Cardiac ventricle fibroblast (primary cell): ENCODE measurements around the gene SPRR2G. TPM values are rescaled to one million over a fixed set of nuclear protein-coding genes. Genes with fewer than 3 reads are reported as not detected.

ENCODE experiments used
- total RNA-seq: library from RNA; depleted of rRNA; stranded (reverse); fragments of >200 nt; gene quantifications from 2 replicates; pipeline ENCODE4 v1.2.3, GENCODE V29; 2015

The SPRR2G gene
- total RNA-seq = not detected in 2 replicates

GRCh38 chr1:153150846-153151245, at the start of gene SPRR2G:
SPRR2G (minus strand) TSS chr1:153150890; CDS start chr1:153150110, 780 bp downstream.

GRCh38 chr1:153113416-153113815, 37.3 kb downstream of the SPRR2G start, which contains the start of gene SPRR2F:
SPRR2F (minus strand) TSS chr1:153113516; CDS start chr1:153112733, 783 bp downstream.

Other genes starting within 250 kb of the SPRR2G start
- gene IVL, start 242.3 kb downstream of the SPRR2G start, total RNA-seq = not detected in 2 replicates
- not detected in 2 replicates for gene SPRR5, start 203.7 kb downstream of the SPRR2G start, total RNA-seq
- gene SPRR4, start 180.2 kb downstream of the SPRR2G start, total RNA-seq = not detected in 2 replicates
- gene SPRR1A, start 166.8 kb downstream of the SPRR2G start, total RNA-seq = not detected in 2 replicates
- gene SPRR3, start 149.1 kb downstream of the SPRR2G start, total RNA-seq = not detected in 2 replicates
- gene SPRR1B, start 119.7 kb downstream of the SPRR2G start, total RNA-seq = not detected in 2 replicates
- not detected in 2 replicates for gene SPRR2D, start 109.8 kb downstream of the SPRR2G start, total RNA-seq
- gene SPRR2A, start 93.4 kb downstream of the SPRR2G start, total RNA-seq = not detected in 2 replicates
- gene SPRR2B, start 79.3 kb downstream of the SPRR2G start, total RNA-seq = not detected in 2 replicates
- gene SPRR2E, start 56.4 kb downstream of the SPRR2G start, total RNA-seq = not detected in 2 replicates
- gene SPRR2F, start 37.4 kb downstream of the SPRR2G start, total RNA-seq = not detected in 2 replicates
- not detected in 2 replicates for gene LELP1, start 52.5 kb upstream of the SPRR2G start, total RNA-seq
- not detected in 2 replicates for gene PRR9, start 66.7 kb upstream of the SPRR2G start, total RNA-seq
- gene LORICRIN, start 108.8 kb upstream of the SPRR2G start, total RNA-seq = not detected in 2 replicates
- gene PGLYRP3, start 162.1 kb upstream of the SPRR2G start, total RNA-seq = not detected in 2 replicates
- not detected in 2 replicates for gene PGLYRP4, start 198.0 kb upstream of the SPRR2G start, total RNA-seq
- gene S100A9, start 207.0 kb upstream of the SPRR2G start, total RNA-seq = not detected in 2 replicates
- not detected in 2 replicates for gene S100A12, start 224.7 kb upstream of the SPRR2G start, total RNA-seq
- not detected in 2 replicates for gene S100A8, start 240.2 kb upstream of the SPRR2G start, total RNA-seq